NCI-H187 treated with DMSO at 0.1 percent for 48 hours (cell line): Measurements from ENCODE around the gene HTRA1.

Source experiments
- DNase-seq: peaks from one replicate; lab custom pipeline; 2025; lab: John Stamatoyannopoulos, UW

HTRA1 gene

DNA sequence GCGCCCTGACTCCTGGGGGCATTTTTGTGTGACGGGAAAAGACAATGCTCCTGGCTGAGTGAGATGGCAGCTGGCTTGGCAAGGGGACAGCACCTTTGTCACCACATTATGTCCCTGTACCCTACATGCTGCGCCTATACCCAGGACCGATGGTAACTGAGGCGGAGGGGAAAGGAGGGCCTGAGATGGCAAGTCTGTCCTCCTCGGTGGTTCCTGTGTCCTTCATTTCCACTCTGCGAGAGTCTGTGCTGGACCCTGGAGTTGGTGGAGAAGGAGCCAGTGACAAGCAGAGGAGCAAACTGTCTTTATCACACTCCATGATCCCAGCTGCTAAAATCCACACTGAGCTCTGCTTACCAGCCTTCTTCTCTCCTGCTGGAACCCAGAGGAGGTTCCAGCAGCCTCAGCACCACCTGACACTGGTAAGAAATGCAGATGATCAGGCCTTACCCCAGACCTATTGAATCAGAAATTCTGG lies 6.7 kb upstream of the HTRA1 start, which contains the start of gene ARMS2:
ARMS2 (plus strand) TSS at position 51 of the 478 bp plus-strand sequence; CDS start at position 126, 75 bp downstream.
- no peak for DNase-seq

GRCh38 chr10:122455376-122456079 lies 5.8 kb upstream of the HTRA1 start:
- no peak for DNase-seq

- DNase-seq: no peak
These were observed 3.4 kb upstream of the HTRA1 start for GRCh38 chr10:122457934-122458333.

DNA sequence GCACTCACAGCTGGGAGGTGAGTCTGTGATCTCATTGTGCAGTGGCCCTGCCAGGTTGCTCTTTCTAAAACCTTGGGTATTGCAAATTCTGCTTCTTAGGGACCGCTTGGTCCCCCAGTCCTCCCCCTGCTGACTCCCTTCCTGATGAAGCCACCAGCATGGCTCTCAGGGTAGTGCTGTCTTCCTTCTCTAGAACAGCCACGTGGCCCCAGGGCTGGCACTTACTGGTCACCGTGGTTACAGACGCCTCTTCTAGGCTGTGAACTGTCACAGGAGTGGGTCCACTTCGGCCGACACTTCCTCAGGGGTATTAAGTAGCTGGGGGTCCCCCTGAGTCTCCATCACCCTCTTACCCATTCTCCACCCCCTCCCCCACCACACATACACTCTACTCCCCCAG lies 2.7 kb upstream of the HTRA1 start:
- no peak for DNase-seq

GRCh38 chr10:122459561-122460273 lies 1.6 kb upstream of the HTRA1 start:
- no peak for DNase-seq

DNA sequence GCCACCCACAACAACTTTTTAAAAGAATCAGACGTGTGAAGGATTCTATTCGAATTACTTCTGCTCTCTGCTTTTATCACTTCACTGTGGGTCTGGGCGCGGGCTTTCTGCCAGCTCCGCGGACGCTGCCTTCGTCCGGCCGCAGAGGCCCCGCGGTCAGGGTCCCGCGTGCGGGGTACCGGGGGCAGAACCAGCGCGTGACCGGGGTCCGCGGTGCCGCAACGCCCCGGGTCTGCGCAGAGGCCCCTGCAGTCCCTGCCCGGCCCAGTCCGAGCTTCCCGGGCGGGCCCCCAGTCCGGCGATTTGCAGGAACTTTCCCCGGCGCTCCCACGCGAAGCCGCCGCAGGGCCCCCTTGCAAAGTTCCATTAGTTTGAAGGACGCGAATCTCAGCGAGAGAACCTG lies 461 bp upstream of the HTRA1 start:
- DNase-seq: no peak

DNA sequence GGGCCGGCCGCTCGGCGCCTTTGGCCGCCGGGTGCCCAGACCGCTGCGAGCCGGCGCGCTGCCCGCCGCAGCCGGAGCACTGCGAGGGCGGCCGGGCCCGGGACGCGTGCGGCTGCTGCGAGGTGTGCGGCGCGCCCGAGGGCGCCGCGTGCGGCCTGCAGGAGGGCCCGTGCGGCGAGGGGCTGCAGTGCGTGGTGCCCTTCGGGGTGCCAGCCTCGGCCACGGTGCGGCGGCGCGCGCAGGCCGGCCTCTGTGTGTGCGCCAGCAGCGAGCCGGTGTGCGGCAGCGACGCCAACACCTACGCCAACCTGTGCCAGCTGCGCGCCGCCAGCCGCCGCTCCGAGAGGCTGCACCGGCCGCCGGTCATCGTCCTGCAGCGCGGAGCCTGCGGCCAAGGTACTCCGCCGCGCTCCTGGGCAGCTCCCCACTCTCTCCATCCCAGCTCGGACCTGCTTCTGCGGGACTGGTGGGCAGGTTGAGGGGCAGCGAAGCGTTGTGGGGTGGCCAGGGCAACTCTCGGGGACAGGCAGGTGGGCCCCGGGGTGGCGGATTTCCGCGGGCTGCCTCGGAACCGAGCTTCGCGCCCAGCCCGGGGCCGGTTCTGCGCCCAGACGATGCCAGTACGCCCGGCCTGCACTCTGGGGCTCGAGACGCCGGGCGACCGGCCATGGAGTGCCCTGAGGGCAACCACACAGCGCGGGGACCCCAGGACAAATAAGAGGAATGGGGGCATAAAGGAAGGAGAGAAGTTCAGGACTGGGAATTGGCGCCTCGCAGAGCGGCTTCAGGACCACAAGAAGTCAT lies 578 bp downstream of the HTRA1 start:
- DNase-seq: no peak

DNA sequence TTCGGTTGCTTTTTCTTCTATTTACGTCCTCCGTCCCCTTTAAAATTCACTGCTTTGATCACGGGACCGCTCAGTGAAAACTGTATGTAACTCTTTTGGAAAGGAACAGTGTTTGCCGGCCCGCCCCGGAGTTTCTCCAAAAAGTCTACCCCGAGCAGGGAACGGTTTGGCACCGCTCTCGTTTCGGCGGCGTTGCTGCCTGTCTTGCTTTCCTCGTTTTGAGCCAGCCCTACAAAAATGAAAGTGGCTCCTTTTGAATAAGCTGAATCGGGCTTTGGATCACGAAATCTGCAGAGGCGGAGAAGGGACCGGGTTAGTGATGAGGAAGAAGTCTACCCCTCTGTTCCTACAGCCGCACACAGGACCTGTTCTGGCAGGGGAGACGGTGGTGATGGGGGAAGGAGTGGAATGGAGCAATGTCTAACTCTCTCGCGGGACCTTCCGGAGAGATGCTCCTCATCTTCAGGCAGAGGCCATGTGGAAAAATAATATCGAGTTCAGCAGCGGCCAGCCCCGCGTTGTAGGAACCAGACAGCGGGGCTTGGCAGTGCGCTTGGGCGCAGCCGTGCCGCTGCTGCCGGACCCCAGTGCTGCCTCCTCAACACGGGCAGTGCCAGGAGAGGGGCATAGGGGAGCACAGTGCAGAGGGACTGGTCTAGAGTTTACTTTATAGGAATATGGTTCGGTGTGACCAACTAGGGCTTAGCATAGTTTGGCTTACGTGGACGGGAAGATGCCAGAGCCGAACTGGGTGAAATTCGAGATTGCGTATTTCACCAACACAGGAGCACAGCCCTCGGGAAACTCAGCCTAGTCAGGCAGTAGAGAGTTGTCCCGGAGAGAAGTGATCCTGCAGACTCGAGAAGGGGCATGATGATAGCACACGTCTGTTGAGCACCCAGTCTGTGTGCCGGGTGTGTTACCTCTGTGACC lies 1.4 kb downstream of the HTRA1 start:
- DNase-seq: no peak

DNA sequence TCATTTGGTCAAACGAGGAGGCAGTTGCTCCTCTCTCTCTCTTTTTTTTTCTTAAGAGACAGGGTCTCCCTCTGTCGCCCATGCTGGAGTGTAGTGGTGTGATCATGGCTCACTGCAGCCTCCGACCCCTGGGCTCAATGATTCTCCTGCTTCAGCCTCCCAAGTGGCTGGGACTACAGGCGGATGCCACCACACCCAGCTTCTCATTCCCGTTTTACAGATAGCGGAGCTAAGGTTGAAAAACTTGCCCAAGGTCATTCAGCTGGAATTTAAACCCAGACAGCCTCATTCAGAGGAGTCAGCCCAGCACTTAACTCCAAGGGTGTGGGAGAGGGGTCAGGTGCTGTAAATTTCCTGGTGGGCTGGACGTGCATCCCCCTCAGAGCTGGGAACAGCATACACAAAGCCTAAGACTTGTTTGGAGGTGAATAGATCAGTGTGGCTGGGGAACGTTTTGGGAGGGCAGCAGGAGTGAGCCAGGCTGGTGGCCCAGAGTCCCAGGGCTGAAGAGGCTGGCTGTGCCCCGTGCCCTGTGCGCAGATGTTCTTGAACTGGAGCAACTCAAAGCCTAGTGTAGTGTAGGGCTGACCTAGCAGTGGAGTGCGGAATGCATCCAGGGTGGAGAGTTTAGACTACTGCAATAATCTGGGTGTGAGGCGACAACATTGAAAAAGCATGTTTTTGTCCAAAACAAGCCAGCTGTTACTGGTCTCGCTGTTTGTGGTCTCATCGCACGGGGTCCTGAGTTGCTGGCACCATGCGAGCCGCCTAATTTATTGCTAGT lies 2.3 kb downstream of the HTRA1 start:
- DNase-seq: no peak

DNA sequence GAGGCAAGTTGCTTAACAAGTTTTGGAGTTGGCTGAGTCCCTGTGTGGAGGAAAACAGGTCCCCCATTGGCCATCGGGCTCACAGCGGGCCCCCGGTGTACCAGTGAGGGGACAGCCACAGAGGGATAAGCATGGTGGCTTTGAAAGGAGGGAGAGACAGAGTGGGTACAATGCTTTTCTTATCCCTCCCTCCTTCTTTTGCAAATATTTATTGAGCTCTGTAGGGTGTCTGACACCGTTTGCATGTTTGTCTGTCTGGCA lies 2.8 kb downstream of the HTRA1 start:
- DNase-seq: no peak

GRCh38 chr10:122464586-122464985 lies 3.2 kb downstream of the HTRA1 start:
- no peak for DNase-seq

- DNase-seq: no peak
These were observed 4.2 kb downstream of the HTRA1 start for GRCh38 chr10:122465401-122466040.

GRCh38 chr10:122466951-122467381 lies 5.6 kb downstream of the HTRA1 start:
- no peak for DNase-seq

DNA sequence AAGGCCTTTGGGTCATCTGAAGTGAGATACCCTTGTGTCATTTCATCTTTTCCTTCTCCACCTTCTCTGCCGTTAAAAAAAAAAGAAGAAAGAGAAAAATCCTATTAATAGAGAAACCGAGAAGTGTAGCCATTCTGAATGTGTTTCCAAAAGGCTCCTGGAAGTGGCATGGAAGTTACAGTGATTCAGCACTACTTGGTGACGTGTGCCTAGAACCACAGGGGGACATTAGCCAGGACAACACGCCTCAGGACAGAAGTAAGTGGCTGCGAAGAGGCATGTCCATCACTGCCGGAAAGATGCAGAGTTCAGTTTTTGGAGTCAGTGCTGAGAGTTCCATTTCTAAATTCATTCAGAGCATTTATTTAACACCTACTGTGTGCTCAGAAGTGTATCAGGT lies 6.3 kb downstream of the HTRA1 start:
- DNase-seq: no peak

GRCh38 chr10:122468307-122468925 lies 7.1 kb downstream of the HTRA1 start:
- no peak for DNase-seq

DNA sequence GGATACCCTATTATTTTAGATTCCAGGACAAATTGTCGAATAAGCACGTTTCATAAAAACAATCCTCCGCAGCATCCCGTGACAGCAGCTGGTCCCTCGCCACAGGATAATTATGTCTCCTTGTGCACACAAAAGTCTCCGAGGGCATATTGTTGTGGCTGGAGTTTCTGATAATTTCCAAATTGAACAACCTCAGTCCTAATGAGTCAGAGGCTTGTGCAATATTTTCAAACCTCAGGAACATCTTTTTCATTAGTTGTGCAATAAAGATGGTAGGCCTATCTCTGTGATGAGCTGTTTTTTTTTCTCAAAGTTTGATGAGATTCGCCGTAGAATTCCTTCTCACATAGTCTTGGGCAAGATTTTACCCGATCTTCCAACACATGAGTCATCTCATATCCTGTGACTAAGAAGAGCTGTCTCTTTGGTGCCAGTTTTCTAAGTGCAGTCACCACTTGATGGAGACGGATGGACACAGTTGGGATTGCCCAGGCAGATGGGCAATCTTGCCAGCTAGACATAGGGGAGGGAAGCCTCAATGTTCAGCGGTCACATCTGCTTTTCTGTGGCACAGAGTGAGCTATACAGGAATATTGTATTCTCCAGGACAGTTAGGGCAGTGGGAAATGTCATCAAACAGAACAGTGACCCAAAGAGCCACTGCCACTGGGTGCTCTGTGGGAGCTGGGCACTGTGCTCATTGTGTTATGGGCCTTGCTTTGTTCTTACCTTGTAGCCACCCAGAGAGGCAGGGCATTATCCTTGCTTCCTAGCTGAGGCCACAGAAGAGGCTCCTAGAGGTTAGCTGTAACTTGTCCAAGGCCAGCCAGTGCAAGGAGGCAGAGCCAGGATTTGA lies 7.8 kb downstream of the HTRA1 start:
- DNase-seq: no peak

DNA sequence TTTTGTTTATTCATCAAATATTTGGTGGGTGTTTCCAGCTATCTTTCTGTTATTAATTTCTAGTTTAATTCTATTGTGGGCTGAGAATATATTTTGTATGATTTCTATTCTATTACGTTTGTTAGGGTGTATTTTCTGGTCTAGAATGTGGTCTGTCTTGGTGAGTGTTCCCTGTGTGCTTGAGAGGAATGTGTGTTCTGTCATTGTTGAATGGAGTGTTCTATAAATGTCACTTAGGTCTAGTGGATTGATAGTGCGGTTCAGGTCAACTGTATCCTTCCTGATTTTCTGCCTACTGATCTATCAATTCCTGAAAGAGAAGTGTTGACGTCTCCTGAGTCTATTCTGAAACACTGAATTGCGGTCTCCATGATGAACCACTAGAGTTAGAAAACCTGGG lies 8.5 kb downstream of the HTRA1 start:
- DNase-seq: no peak

DNA sequence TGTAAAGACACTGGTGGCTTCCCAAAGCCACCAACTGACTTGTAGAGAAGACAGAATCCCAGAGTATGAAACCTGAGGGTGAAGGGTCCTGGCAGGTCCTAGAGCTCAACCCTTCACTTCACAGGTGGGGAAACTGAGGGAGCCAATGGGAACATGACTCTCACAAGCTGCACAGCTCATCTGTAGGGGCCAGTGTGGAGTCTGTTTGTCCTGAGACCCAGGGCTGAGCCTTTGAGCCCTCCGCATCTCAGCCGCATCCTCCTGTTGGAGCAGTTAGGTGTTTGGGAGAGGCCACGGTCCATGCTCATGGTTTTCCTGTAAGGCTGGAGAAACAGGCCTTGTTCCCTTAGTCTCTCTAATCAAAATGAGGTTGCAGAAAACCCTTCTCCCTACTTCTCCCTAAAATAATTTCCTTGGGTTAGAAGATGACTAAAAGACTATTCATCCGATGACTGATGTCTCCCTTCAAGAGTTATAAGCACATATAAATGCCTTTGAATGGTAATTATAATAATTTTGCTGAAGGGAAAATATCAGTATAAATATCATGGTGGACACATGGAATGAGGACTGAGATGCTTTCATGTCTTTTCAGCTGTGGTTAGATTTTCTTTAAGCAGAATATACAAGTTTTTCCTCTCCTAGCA lies 10.3 kb downstream of the HTRA1 start:
- DNase-seq: no peak

- no peak for DNase-seq
These were observed 11.8 kb downstream of the HTRA1 start for GRCh38 chr10:122473116-122473515.
